Measurements from ENCODE around the gene TLR10. TPM values are rescaled to one million over a fixed set of nuclear protein-coding genes. Genes with fewer than 3 reads are reported as not detected.

The TLR10 gene
- total RNA-seq, 1 experiment from 2014 or later, result not detected

DNA sequence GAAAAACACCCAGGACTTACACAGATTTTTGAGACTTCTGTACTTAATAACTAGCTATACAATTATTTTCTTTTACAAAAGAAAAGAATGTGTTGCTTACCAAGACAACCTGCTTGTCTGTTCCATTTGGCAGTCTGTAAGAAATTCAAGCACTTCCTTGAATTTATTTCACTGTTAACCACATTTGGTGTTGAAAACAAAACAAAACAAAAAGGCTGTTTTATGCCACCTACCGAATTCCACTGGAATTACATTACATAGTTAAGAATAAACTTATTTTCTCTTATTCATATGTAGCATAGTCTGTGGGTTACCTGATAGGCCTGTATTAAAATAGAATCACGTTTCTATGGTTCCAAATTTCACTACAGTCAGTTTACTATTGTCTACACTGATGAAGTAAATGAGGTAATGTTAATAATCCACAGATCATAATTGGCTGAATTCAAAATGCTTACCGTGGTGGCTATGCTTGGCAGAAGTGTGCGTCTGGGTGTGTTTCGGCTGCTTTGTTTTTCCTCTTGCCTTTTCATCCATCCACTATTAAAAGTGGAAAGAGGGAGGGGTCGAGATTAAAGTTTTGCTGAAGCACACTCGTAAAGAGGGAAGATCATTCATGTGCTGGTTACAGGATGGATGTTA lies 22.0 kb upstream of the TLR10 start, which contains the start of gene TLR1:
TLR1 (minus strand) TSS at position 138 of the 642 bp plus-strand sequence. CDS start 5,960 bp downstream, outside the sequence.
- TF ChIP-seq, protein P1, sequence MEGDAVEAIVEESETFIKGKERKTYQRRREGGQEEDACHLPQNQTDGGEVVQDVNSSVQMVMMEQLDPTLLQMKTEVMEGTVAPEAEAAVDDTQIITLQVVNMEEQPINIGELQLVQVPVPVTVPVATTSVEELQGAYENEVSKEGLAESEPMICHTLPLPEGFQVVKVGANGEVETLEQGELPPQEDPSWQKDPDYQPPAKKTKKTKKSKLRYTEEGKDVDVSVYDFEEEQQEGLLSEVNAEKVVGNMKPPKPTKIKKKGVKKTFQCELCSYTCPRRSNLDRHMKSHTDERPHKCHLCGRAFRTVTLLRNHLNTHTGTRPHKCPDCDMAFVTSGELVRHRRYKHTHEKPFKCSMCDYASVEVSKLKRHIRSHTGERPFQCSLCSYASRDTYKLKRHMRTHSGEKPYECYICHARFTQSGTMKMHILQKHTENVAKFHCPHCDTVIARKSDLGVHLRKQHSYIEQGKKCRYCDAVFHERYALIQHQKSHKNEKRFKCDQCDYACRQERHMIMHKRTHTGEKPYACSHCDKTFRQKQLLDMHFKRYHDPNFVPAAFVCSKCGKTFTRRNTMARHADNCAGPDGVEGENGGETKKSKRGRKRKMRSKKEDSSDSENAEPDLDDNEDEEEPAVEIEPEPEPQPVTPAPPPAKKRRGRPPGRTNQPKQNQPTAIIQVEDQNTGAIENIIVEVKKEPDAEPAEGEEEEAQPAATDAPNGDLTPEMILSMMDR (conservative IDR thresholded peaks at IDR 0.05), result peak; percentile 71
- no peak for TF ChIP-seq EZH2 (IDR thresholded peaks at IDR 0.05; ENCODE audit: low read depth)
- Histone ChIP-seq H3K9me3 (ENCODE audit: insufficient read depth, low read depth) (no peaks in the 10 kb centered on the region), H2AFZ (peak within 1 kb of the TSS; percentile 9), H4K20me1 (ENCODE audit: insufficient read depth) (no peaks in the 10 kb centered on the region), H3K4me1 (replicated peaks; ENCODE audit: insufficient read depth) (no peaks in the 10 kb centered on the region), H3K4me2 (no peak within 1 kb of the TSS), H3K4me3 (no peak within 1 kb of the TSS), H3K79me2 (ENCODE audit: low read depth) (no peaks in the 10 kb centered on the region), H3K9me2 (ENCODE audit: insufficient read depth) (no peaks in the 10 kb centered on the region), H3K27me3 (ENCODE audit: insufficient read depth, low read depth) (no peaks in the 10 kb centered on the region), H3F3A (ENCODE audit: insufficient read depth, low read depth) (no peaks in the 10 kb centered on the region; the same call in 1 of the 2 replicates), H3K36me3 (ENCODE audit: low read depth) (no peaks in the 10 kb centered on the region), H3K27ac (no peak within 1 kb of the TSS)
- peak in 1 of 2 experiments; percentile 59 for DNase-seq
- POLR2A ChIA-PET (ENCODE audit: unreplicated experiment), result interaction anchor here (0.6 kb wide), 1 partner anchor 13 kb away, joined by 3 read pairs; no protein-coding TSS in a partner anchor
- no TSS peak for BruUV-seq (replicated peaks)
- CTCF ChIA-PET, result interaction anchor here (0.6 to 1.7 kb wide), 4 partner anchors 43 to 649 kb away, joined by 3 to 5 read pairs (median 3); no protein-coding TSS in a partner anchor
- intact Hi-C loops (cut with micrococcal nuclease; ENCODE audit: unreplicated experiment), result loop anchor here (2.0 to 5.0 kb wide), 2 partner anchors 46 to 53 kb away; partner anchors contain the start of gene TLR6

DNA sequence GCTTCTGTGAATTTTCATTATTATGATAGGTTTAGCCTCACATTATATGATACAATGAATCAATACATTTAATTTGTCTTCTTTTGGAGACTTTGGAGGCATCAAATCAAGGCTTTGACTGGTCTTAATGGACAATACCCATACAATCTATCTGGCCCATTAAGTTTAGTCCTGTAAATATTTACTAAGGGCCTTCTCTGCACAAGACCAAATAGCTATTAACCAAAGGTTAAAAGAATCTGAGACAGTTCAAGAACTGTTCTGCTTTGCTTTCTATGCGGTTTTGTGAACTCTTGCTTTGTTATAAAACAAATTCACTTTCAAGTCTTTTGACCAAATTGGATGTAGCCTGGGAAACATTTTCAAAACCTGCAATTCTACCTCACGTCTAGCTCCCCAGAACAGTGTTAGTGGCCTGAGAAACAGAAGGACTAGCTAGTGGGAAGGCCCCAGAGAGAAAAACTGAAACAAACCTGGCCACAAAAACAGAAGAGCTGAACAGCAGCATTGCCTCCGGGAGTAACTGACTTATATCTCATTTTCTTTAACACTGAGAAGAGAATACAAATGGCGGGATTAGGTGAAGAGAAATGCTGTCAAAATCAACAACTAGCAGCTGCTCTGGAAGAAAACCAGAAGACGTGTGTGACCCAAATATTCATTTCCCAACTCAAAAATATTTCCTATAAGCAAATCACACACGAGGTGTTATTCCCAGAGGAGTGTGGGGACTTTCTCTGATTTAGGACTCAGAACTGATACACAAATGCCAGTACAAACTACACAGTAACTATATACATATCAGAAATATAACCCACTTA lies 21.3 kb upstream of the TLR10 start:
- TSS peak; percentile 66 for BruUV-seq (replicated peaks)
- intact Hi-C loops (cut with micrococcal nuclease; ENCODE audit: unreplicated experiment), result loop anchor here (2.0 to 5.0 kb wide), 2 partner anchors 45 to 53 kb away; partner anchors contain the start of gene TLR6
- H3K4me2 ChIP-seq, result no peak overlapping the region

More for the DNA sequence above, 21.3 kb upstream of the TLR10 start:
- TF ChIP-seq EZH2 (IDR thresholded peaks at IDR 0.05; ENCODE audit: low read depth), result no peak
- TF ChIP-seq, protein P1 (conservative IDR thresholded peaks at IDR 0.05), result no peak
- Histone ChIP-seq H3K36me3 (ENCODE audit: low read depth) (no peaks in the 10 kb centered on the region), H3K79me2 (ENCODE audit: low read depth) (no peaks in the 10 kb centered on the region), H4K20me1 (ENCODE audit: insufficient read depth) (no peaks in the 10 kb centered on the region), H3K9me3 (ENCODE audit: insufficient read depth, low read depth) (no peaks in the 10 kb centered on the region), H3K4me1 (replicated peaks; ENCODE audit: insufficient read depth) (no peaks in the 10 kb centered on the region), H3F3A (ENCODE audit: insufficient read depth, low read depth) (no peaks in the 10 kb centered on the region; the same call in 1 of the 2 replicates), H3K27me3 (ENCODE audit: insufficient read depth, low read depth) (no peaks in the 10 kb centered on the region), H2AFZ (peak overlapping the region; percentile 9), H3K9me2 (ENCODE audit: insufficient read depth) (no peaks in the 10 kb centered on the region), H3K4me3 (no peak overlapping the region), H3K27ac (no peak overlapping the region)
- ChIA-PET CTCF (interaction anchor here (0.6 to 1.7 kb wide), 5 partner anchors 28 to 649 kb away, joined by 3 to 5 read pairs (median 3); no protein-coding TSS in a partner anchor), POLR2A (ENCODE audit: unreplicated experiment) (interaction anchor here (0.6 kb wide), 1 partner anchor 14 kb away, joined by 3 read pairs; no protein-coding TSS in a partner anchor)
- no peak for DNase-seq
